GM18498 (cell line): Measurements from ENCODE around the gene SPIRE1.
"Not testable (repeated sequence)": the region's sequence is repeated elsewhere in the genome, so short reads cannot be mapped to it uniquely, and the experiment has no call there.

ENCODE experiments used
- ATAC-seq: cut with Tn5 transposase; IDR thresholded peaks from one replicate; pipeline ENCODE4 v1.9.1; 2021; ENCODE audit warnings: mild to moderate bottlenecking, moderate library complexity; ENCODE audit not compliant: unreplicated experiment

The SPIRE1 gene

DNA sequence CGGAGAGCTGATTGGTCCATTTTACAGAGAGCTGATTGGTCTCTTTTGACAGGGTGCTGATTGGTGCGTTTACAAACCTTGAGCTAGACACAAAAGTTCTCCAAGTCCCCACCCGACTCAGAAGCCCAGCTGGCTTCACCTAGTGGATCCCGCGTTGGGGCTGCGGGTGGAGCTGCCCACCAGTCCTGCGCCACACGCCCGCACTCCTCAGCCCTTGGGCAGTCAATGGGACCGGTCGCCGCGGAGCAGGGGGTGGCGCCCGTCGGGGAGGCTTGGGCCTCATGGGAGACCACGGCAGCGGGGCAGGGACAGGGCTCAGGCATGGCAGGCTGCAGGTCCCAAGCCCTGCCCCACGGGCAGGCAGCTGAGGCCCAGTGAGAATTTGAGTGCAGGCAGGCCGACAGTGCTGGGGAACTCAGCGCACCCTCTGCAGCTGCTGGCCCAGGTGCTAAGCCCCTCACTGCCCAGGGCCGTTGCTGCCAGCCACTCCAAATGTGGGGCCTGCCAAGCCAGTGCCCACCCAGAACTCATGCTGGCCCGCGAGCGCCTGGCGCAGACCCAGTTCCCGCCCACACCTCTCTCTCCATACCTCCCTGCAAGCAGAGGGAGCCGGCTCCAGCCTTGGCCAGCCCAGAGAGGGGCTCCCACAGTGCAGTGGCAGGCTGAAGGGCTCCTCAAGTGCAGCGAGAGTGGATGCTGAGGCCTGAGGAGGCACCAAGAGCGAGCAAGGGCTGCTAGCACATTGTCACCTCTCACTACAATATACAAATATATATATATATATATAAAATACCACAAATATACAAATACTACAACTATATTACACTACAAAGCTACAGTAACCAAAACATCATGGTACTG lies 100.7 kb downstream of the SPIRE1 start:
- no peak for ATAC-seq

DNA sequence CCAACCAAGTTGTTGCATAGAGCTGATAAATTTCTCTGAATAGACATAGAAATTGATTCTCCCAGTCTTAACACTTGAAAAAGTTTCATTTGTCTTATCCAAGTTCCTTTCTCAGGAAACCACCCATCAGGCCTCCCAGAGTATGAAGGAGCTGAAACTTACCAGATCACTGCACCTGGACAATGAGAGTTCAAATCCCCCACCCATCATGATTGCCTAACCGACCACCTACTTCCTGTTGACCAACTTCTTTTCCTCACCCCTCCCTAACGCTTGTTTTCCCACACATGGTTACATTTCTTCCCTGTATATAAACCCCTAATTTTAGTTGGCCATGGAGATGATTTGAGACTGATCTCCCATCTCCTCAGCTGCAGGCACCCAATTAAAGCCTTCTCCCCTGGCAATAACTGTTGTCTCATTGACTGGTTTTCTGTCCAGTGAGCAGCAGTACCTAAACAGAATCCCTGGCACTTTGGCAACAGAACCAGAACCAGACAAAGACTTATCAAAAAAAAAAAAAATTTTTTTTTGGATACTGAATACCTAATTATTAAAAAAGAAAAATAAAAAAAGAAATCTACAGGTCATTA lies 103.0 kb downstream of the SPIRE1 start:
- no peak for ATAC-seq

DNA sequence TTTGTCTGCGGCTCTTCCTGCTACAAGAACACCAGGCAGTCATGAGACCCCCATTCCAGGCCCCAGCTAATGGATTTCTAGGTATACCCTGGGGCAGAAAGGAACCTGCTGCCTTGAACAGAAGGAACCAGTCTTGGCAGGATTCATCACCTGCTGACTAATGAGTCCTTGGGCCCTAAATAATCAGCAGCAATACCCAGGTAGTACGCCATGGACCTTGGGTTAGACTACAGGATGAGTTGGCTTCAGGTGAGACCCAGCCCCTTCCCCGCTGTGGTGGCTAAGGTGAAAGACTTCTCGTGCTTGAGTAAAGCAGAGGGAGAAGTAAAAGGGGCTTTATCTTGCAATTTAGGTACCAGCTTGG lies 105.0 kb downstream of the SPIRE1 start:
- ATAC-seq: no peak

DNA sequence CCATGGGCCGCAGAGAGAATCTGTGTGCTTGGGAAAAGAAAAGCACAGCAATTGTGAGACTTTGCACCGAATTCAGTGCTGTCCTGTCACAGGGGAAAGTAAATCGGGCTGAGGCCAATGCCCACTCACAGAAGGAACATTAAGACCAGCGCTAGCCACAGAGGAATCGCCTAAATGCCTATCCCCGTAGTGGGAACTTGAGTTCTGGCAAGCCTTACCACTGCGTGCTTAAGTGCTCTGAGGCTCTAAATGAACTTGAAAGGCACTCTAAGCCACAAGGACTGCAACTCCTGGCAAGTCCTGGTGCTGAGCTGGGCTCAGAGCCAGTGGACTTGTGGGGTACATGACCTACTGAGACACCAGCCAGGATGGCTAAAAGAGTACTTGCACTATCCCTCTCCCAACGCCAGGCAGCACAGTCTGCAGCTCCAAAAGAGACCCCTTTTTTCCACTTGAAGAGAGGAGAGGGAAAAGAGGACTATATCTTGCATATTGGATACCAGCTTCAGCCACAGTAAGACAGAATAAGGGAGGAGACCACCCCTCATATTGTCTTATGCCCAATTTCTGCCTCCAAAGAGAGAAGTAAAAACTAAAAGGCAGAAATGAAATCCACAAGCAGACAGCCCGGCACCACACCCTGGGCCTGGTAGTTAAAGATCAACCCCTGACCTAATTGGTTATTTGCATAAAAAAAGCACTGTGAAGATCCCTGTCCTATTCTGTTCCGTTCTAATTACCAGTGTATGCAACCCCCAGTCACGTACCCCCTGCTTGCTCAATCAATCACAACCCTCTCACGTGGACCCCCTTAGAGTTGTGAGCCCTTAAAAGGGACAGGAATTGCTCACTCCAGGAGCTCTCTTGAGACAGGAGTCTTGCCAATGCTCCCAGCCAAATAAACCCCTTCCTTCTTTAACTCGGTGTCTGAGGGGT lies 105.7 kb downstream of the SPIRE1 start:
- not testable (repeated sequence) for ATAC-seq

DNA sequence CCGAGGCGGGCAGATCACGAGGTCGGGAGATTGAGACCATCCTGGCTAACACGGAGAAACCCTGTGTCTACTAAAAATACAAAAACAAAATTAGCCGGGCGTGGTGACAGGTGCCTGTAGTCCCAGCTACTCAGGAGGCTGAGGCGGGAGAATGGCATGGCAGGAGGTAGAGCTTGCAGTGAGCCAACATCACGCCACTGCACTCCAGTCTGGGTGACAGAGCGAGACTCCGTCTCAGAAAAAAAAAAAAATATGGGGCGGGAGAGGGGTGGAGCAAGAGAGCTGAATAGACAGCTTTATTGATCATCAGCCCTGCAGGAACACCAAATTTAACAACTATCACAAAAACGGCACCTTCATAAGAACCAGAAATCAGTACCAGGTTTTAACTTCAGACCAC lies 106.4 kb downstream of the SPIRE1 start:
- ATAC-seq: not testable (repeated sequence)

DNA sequence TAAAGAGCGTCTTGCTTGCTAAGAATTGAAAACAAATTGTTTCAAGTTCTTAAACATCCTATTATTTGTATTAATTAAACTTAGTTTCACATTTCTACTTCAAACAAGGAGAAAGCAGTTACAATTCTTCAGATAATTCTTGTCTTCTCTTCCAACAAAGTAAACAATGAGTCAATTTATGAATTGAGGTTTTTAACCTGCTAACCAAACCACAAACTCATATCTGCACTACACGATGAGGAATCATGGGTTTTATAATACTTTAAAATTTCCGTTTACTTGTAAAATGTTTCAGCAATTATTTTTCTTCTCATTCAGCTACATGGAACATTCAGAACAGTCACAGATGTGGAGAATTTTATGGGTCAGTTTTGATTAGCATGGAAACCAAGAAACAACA lies 114.2 kb downstream of the SPIRE1 start:
- ATAC-seq: no peak

DNA sequence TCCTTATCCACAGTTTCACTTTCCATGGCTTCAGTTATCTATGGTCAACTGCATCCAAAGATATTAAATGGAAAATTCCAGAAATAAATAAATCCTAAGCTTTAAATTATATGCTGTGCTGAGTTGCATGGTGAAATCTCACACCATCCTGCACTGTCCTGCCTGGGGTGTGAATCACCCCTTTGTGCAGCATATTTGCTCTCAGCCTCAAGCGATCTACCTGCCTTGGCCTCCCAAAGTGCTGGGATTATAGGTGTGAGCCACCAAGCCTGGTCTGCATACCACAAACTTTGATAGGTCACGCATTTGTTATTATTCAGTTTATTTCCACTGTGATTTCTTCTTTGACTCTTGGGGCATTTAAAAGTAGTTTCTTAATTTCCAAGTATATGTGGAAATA lies 117.2 kb downstream of the SPIRE1 start:
- ATAC-seq: no peak

DNA sequence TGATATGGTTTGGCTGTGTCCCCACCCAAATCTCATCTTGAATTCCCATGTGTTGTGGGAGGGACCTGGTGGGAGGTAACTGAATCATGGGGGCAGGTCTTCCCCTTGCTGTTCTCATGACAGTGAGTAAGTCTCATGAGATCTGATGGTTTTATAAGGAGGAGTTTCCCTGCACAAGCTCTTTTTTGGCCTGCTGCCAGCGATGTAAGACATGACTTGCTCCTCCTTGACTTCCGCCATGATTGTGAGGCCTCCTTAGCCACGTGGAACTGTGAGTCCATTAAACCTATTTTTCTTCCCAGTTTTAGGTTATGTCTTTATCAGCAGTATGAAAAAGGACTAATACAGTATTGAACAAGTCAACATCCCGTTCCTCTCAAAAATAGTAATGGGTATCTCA lies 118.7 kb downstream of the SPIRE1 start:
- not testable (repeated sequence) for ATAC-seq

DNA sequence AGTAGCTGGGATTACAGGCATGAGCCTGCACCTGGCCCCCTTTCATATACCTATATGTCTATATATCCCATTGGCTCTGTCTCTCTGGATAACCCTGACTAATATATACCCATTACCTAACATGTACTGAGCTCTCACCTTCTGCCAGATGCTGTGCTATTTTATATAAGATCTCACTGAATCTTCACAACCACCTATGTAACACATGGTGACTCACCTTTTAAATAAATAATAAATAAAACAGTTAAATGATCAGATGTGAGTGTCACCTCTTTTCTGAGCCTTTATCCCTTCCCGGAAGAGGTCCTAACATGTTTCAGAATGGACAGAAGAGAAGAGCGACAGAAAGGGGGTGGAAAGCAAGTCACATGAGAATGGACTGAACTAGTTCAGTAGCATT lies 123.1 kb downstream of the SPIRE1 start:
- ATAC-seq: no peak

DNA sequence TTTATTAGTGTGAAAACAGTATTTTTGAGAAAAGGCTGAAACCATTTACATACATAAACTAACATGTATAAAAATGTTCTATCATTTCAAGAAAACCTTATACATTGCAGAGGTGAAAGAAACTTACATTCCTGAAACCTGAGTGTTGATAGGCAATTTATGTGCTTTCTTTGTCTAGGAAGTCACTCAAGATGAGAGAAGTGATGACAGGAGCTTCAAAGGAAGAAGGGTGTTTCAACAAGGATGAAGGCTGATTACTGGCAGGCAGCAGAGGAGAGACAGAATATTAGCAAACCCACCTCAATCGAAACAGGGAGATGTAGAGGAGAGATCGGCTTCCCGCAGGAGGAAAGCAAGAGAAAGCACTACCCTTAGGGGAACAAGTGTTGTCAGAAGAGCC lies 125.2 kb downstream of the SPIRE1 start:
- ATAC-seq: no peak

DNA sequence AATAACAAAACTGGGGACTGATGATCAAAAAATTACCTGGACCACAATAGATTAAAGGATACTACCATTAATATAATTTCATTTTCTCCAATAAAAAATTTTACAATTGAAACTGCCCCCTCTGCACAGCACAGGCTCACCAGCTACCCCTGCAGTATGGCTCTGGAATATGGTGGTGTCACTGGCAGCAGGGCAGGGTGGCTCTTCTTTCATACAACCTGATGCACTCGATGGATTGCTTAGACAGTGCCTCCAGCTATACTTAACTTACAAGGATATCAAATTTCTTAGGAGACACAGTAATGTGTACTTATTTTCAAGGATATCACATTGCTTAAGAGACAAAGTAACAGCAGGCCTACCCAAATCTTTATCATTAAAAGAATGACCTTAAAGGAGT lies 126.2 kb downstream of the SPIRE1 start:
- ATAC-seq: no peak

DNA sequence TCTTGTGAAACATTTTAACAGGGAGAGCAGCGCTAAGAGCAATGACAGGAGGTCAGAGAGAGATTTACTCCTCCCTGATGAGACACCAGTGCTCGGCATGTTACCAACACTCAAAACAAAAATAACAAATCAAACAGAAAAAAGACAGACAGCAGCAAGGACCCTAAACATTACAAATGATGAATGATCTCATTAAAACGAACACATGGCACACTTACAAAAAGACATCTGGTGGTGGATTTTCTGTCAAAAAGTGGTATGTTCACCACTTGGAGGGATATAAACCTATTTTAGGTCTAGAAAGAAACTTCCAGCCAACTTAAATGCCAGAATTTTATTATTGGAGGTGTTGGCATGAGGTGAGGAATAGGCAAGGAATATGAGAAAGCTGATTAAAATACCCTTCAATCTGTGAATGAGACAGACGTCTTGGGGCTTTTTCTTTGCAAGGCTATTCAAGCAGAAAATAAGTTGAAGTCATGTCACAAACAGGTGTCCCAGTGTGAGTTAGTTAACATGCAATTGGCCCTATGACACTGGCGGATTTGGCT lies 137.4 kb downstream of the SPIRE1 start:
- no peak for ATAC-seq

DNA sequence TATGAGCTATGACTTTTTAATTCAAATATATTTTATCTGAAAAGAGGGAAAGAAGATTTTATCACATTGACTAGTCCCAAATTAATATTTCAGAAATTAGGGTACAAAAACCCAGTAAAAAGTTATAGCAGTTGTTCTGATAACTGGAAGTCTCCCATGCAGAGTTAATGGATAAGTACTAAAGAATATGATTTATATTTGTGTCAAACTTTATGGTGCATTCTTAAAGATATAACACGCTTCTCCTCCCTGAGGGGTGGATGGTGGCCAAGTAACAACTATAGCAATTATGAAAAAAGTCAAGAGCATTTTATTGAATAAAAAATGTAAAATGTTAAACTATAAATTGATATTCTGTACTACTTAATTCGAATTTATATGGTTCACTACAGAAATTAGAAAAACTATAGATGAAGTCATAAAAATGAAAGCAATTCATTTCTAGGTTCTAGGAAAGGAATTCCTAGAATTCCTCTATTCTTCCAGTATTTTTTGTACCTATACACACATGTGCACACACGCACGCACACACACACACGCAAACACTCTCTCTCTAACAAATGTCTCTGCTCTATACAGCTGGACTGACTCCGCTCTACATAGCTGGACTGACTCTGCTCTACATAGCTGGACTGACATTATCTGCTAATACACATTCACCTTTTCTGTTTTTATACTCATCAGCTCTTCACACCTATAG lies 138.9 kb downstream of the SPIRE1 start:
- no peak for ATAC-seq

DNA sequence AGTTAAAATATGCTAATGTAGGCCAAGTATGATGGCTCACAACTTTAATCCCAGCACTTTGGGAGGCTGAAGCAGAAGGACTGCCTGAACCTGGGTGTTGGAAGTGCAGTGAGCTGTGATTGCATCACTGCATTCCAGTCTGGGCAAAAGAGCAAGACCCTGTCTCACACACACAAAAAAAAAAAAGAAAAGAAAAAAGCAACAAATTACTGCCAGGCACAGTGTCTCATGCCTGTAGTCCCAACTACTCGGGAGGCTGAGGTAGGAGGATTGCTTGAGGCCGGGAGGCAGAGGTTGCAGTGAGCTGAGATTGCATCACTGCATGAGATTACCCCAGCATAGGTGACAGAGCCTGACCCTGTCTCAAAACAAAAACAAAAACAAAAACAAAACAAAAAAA lies 139.6 kb downstream of the SPIRE1 start:
- ATAC-seq: no peak

DNA sequence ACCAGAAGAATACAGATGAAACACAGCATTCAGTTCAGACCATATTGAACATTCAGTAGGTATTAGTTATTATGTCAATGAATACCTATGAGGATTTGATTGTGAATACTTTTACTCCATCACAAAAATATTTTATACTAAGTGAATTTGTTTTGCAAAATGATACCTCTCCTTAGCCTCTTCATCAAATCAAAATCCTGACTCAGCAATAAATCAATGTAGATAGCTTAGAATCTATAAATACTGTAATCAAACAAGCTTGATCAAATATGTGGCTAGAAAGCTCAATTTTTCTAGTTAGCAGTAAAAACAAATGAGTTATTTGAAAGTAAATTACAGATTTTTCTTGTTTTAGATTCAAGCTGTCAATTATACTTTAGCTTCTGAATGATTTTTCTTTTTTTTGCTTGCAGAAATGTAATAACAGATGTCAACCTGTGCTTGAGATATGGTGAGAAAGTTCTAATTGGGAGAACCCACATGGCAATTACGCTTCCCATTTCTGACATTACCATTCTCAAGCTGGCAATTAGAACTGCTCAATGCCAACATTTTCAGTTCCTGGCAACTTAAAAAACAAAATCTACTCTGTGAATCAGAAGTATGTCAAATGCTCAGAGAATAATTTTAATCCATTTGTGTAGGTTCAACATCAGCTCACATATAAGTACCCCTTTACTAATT lies 140.6 kb downstream of the SPIRE1 start:
- no peak for ATAC-seq

DNA sequence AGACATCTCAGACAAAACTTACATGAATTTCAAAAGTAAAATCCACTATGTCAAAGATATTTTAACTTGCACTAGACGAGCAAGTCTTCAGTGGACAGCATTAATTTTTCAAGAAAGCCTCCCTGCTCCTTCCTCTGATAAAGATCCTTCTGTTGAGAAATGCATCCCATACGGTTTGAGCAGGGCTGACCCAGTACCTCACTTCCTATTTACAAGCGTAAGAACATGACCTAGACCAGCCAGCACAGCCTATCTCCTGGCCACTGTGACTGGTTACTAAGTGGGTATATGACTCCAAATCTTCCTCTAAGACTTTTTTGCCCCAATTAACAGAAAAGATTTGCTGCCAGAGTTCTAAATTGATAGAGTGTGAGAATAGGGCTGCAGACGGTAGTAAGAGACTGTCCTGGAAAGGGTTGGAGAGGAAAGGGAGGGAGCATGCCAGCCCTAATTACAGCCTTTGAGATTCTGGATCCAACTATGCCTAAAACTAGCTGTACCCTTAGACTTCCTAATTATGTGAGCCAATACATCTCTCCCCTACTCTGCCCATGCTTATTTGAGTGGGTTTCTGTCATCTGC lies 141.8 kb downstream of the SPIRE1 start:
- no peak for ATAC-seq

DNA sequence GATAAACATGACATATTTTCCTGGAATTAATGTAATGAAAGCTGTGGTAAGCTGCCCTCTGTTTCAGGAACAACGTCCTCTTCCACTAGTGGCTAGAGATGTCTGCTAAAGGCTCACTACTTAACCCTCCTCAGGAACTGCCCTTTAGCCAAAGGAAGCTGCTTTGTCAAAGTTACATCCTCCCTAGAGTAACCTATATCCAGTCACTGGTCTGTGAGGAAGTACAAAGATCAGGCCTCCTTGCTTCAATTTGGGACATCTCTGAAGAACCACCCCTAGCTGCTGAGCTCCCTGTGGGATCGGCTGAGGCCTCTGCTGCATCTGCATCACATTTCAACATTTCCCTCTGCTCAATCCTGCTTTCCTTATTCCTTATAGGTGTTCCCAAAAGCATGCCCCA lies 142.4 kb downstream of the SPIRE1 start:
- no peak for ATAC-seq

DNA sequence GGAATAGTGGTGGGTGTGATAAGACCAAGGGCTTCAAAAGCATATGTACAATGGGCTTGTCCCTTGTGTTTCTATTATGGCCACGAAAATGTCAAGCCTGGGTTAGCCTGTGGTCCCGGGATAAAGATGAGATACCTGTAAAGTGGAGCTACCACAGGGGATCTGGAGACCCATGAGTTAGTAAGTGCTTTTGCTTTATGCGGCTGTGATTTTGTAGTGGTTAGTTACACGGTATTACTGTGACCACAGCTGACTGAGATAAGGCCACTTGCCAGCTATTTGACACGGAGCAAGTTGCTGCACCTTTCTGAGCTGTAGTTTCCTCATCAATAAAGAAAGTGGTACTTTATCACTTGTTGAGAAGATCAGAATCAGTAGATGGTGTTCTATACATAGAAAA lies 150.9 kb downstream of the SPIRE1 start:
- no peak for ATAC-seq

DNA sequence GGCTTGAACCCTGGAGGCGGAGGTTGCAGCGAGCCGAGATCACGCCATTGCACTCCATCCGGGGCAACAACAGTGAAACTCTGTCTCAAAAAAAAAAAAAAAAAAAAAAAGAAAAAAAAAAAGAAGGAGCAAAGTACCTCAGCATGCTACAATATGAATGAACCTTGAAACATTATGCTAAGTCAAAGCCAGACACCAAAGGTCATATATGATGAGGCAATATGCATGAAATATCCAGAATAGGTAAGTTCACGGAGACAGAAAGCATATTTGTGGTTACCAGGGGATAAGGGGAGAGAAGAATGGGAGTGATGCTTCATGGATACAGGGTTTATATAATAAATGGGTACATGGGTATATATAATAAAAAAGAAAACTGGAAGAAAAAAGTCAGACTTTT lies 156.9 kb downstream of the SPIRE1 start:
- ATAC-seq: no peak

DNA sequence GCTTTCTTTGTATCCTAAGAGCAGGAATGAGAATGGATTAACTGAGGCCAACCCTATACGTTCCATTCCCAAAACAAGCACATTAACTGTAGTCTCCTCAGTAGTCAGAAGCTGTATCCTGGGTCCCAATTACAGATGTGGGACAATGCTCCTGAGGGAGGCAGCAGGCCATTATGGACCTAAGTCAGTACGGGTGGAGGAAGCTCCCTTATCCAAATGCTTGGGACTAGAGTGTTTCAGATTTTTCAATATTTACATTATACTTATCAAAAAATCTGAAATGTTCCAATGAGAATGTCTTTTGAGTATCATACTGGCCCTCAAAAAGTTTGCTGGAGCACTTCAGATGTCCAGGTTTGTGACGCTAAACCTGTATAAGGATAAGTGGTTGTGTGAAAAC lies 160.1 kb downstream of the SPIRE1 start:
- ATAC-seq: no peak
